Adipocyte (in vitro differentiated cells): ENCODE data around the gene HSPA9.

Source experiments
- DNase-seq: peaks from one replicate; pipeline ENCODE4 v3.0.0-alpha.2; 2015; ENCODE audit warnings: low read depth
- H3K27me3 ChIP-seq: replicated peaks from 2 replicates; pipeline ENCODE4 v1.7.0; 2013; ENCODE audit warnings: mild to moderate bottlenecking, low read length, moderate library complexity; ENCODE audit not compliant: control insufficient read depth, insufficient read depth
- H3K36me3 ChIP-seq: 2 replicates; pipeline ENCODE4 v1.7.0; 2013; ENCODE audit warnings: low read length, mild to moderate bottlenecking, moderate library complexity; ENCODE audit not compliant: control insufficient read depth, insufficient read depth, severe bottlenecking
- H3K4me1 ChIP-seq: 2 replicates; pipeline ENCODE4 v1.7.0; 2013; ENCODE audit warnings: mild to moderate bottlenecking, low read length, moderate library complexity; ENCODE audit not compliant: control insufficient read depth, insufficient read depth
- H3K4me3 ChIP-seq: 2 replicates; pipeline ENCODE4 v1.7.0; 2013; ENCODE audit warnings: mild to moderate bottlenecking, low read length, moderate library complexity
- H3K9ac ChIP-seq: 2 replicates; pipeline ENCODE4 v1.7.0; 2013; ENCODE audit warnings: mild to moderate bottlenecking, low read length, moderate library complexity
- H3K9me3 ChIP-seq: 2 replicates; pipeline ENCODE4 v1.7.0; 2013; ENCODE audit warnings: mild to moderate bottlenecking, low read length, moderate library complexity; ENCODE audit not compliant: control insufficient read depth

Gene HSPA9

GRCh38 chr5:138553437-138554095 is 21.6 kb downstream of the HSPA9 start:
- H3K4me1 ChIP-seq, result peaks cover 2% of the 10 kb centered on the region
- no peaks in the 10 kb centered on the region for H3K27me3 ChIP-seq
- no peak overlapping the region for H3K4me3 ChIP-seq
- H3K9me3 ChIP-seq, result no peaks in the 10 kb centered on the region
- no peak for DNase-seq
- H3K9ac ChIP-seq, result no peak overlapping the region
- peaks cover 59% of the 10 kb centered on the region for H3K36me3 ChIP-seq

- DNase-seq, result no peak
- Histone ChIP-seq H3K4me3 (no peak overlapping the region), H3K36me3 (peaks cover 50% of the 10 kb centered on the region)
Measured at GRCh38 chr5:138552657-138553056, 22.5 kb downstream of the HSPA9 start.

GRCh38 chr5:138549414-138549813 is 25.8 kb downstream of the HSPA9 start:
- no peak for DNase-seq
- Histone ChIP-seq H3K27me3 (no peaks in the 10 kb centered on the region), H3K9me3 (no peaks in the 10 kb centered on the region), H3K9ac (no peak overlapping the region), H3K4me3 (no peak overlapping the region), H3K36me3 (peaks cover 17% of the 10 kb centered on the region), H3K4me1 (peaks cover 22% of the 10 kb centered on the region)

More at GRCh38 chr5:138552657-138553056, 22.5 kb downstream of the HSPA9 start:
- H3K9me3 ChIP-seq, result no peaks in the 10 kb centered on the region
- no peaks in the 10 kb centered on the region for H3K27me3 ChIP-seq
- H3K9ac ChIP-seq, result no peak overlapping the region
- H3K4me1 ChIP-seq, result peaks cover 2% of the 10 kb centered on the region

GRCh38 chr5:138545919-138546562 is 29.2 kb downstream of the HSPA9 start:
- no peaks in the 10 kb centered on the region for H3K9me3 ChIP-seq
- H3K9ac ChIP-seq, result peak overlapping the region; percentile 3
- no peak for DNase-seq
- H3K4me3 ChIP-seq, result no peak overlapping the region
- H3K36me3 ChIP-seq, result no peaks in the 10 kb centered on the region
- no peaks in the 10 kb centered on the region for H3K27me3 ChIP-seq
- H3K4me1 ChIP-seq, result peaks cover 31% of the 10 kb centered on the region

- Histone ChIP-seq H3K27me3 (no peaks in the 10 kb centered on the region), H3K4me3 (peak overlapping the region; percentile 99), H3K4me1 (peaks cover 45% of the 10 kb centered on the region), H3K36me3 (peaks cover 11% of the 10 kb centered on the region), H3K9me3 (no peaks in the 10 kb centered on the region), H3K9ac (peak overlapping the region; percentile 99)
- DNase-seq, result peak; percentile 58
Measured at GRCh38 chr5:138544181-138545134, 30.7 kb downstream of the HSPA9 start.

GRCh38 chr5:138543730-138544104 is 31.5 kb downstream of the HSPA9 start:
- peak; percentile 88 for DNase-seq
- peak overlapping the region; percentile 99 for H3K4me3 ChIP-seq

GRCh38 chr5:138542956-138543729 is 32.1 kb downstream of the HSPA9 start, which contains the start of gene ETF1:
Gene ETF1 (minus strand): TSS chr5:138543236. CDS start chr5:138542918, 318 bp downstream.
- H3K9ac ChIP-seq, result peak within 1 kb of the TSS; percentile 99
- no peaks in the 10 kb centered on the region for H3K27me3 ChIP-seq
- peak within 1 kb of the TSS; percentile 99 for H3K4me3 ChIP-seq
- H3K4me1 ChIP-seq, result peaks cover 57% of the 10 kb centered on the region
- peak; percentile 100 for DNase-seq
- peaks cover 19% of the 10 kb centered on the region for H3K36me3 ChIP-seq
- no peaks in the 10 kb centered on the region for H3K9me3 ChIP-seq

More at GRCh38 chr5:138543730-138544104, 31.5 kb downstream of the HSPA9 start:
- Histone ChIP-seq H3K4me1 (peaks cover 53% of the 10 kb centered on the region), H3K9ac (peak overlapping the region; percentile 99), H3K27me3 (no peaks in the 10 kb centered on the region), H3K9me3 (no peaks in the 10 kb centered on the region), H3K36me3 (peaks cover 18% of the 10 kb centered on the region)

- H3K27me3 ChIP-seq, result no peaks in the 10 kb centered on the region
- H3K4me3 ChIP-seq, result peak overlapping the region; percentile 99
- H3K9ac ChIP-seq, result peak overlapping the region; percentile 99
- peak; percentile 46 for DNase-seq
- no peaks in the 10 kb centered on the region for H3K9me3 ChIP-seq
- H3K4me1 ChIP-seq, result peaks cover 57% of the 10 kb centered on the region
- peaks cover 19% of the 10 kb centered on the region for H3K36me3 ChIP-seq
Measured at GRCh38 chr5:138542180-138542955, 32.8 kb downstream of the HSPA9 start.

GRCh38 chr5:138541511-138542179 is 33.6 kb downstream of the HSPA9 start:
- Histone ChIP-seq H3K36me3 (peaks cover 22% of the 10 kb centered on the region), H3K9ac (peak overlapping the region; percentile 99), H3K4me1 (peaks cover 61% of the 10 kb centered on the region), H3K4me3 (peak overlapping the region; percentile 99), H3K9me3 (no peaks in the 10 kb centered on the region), H3K27me3 (no peaks in the 10 kb centered on the region)
- DNase-seq, result peak; percentile 73
